ENCODE measurements around the gene CLTCL1. TPM values are rescaled to one million over a fixed set of nuclear protein-coding genes. Genes with fewer than 3 reads are reported as not detected.
"Not testable (repeated sequence)": the region's sequence is repeated elsewhere in the genome, so short reads cannot be mapped to it uniquely, and the experiment has no call there.

Gene CLTCL1
- total and polyA plus RNA-seq, 4 donors = 2.6 to 9.2 (median 4.3) TPM

DNA sequence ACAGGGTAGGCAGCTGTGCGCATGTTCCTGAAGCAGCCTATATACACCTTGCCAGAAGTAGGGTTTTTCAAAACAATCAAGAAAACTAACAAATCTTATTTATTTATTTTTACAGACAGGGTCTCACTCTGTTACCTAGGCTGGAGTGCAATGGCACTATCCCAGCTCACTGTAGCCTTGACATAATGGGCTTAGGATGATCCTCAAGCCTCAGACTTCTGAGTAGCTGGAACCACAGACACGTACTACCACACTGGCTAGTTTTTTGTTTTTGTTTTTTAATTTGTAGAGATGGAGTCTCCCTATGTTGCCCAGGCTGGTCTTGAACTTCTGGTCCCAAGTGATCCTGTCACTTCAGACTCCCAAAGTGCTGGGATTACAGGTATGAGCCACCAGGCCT, 25.7 kb downstream of the CLTCL1 start:
- H3K27ac ChIP-seq (ENCODE audit: low read depth in 1 of 2, low read length in 1 of 2) = no peak overlapping the region
- H3K9ac ChIP-seq (ENCODE audit: insufficient read depth in 1 of 2, low read length in 2 of 2) = no peak overlapping the region
- TF ChIP-seq CTCF (IDR thresholded peaks at IDR 0.05; ENCODE audit: control extremely low read depth, extremely low read depth) = no peak
- H3K27me3 ChIP-seq (ENCODE audit: control insufficient read depth in 3 of 3, insufficient read depth in 3 of 3, low read length in 2 of 3) = no peaks in the 10 kb centered on the region
- DNase-seq (no peak), ATAC-seq (ENCODE audit: insufficient read depth, low FRiP score) (no peak)
- no peaks in the 10 kb centered on the region for H3K36me3 ChIP-seq (ENCODE audit: control insufficient read depth in 4 of 4, insufficient read depth in 4 of 4, low read length in 4 of 4)
- no peaks in the 10 kb centered on the region for H3K4me1 ChIP-seq (ENCODE audit: control insufficient read depth in 5 of 5, insufficient read depth in 5 of 5, low read length in 5 of 5)
- peaks cover 0 to 5% (median 1%) of the 10 kb centered on the region in 4 donors for H3K9me3 ChIP-seq (ENCODE audit: control insufficient read depth in 4 of 4, insufficient read depth in 3 of 4, low read length in 3 of 4)
- H3K4me3 ChIP-seq = no peak overlapping the region
- WGBS, 2 donors = 96 to 98% methylated on average over 2 of the region's 2 CpGs

DNA sequence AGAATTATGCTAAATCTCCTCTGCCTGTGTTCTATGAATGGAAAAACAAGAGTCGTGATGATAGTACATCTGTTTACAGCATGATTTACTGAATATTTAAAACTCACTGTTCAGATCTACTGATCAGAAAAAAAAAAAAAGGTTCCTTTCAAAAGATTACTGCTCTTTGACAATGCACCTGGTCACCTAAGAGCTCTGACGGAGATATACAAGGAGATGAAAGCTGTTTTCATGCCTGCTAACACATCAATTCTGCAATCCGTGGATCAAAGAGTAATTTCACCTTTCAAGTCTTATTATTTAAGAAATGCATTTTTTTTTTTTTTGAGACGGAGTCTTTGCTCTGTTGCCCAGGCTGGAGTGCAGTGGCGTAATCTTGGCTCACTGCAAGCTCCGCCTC, 30.7 kb downstream of the CLTCL1 start:
- Histone ChIP-seq H3K9me3 (ENCODE audit: control insufficient read depth in 4 of 4, insufficient read depth in 3 of 4, low read length in 3 of 4) (peaks cover 0 to 3% (median under 1%) of the 10 kb centered on the region in 4 donors), H3K27me3 (ENCODE audit: control insufficient read depth in 3 of 3, insufficient read depth in 3 of 3, low read length in 2 of 3) (no peaks in the 10 kb centered on the region), H3K36me3 (ENCODE audit: control insufficient read depth in 4 of 4, insufficient read depth in 4 of 4, low read length in 4 of 4) (no peaks in the 10 kb centered on the region), H3K4me3 (no peak overlapping the region), H3K9ac (ENCODE audit: insufficient read depth in 1 of 2, low read length in 2 of 2) (no peak overlapping the region), H3K4me1 (ENCODE audit: control insufficient read depth in 5 of 5, insufficient read depth in 5 of 5, low read length in 5 of 5) (no peaks in the 10 kb centered on the region), H3K27ac (ENCODE audit: low read depth in 1 of 2, low read length in 1 of 2) (no peak overlapping the region)
- TF ChIP-seq CTCF (IDR thresholded peaks at IDR 0.05; ENCODE audit: control extremely low read depth, extremely low read depth) = no peak
- 84 to 87% methylated on average over 6 of the region's 6 CpGs for WGBS, 2 donors
- DNase-seq (no peak), ATAC-seq (ENCODE audit: insufficient read depth, low FRiP score) (no peak)

DNA sequence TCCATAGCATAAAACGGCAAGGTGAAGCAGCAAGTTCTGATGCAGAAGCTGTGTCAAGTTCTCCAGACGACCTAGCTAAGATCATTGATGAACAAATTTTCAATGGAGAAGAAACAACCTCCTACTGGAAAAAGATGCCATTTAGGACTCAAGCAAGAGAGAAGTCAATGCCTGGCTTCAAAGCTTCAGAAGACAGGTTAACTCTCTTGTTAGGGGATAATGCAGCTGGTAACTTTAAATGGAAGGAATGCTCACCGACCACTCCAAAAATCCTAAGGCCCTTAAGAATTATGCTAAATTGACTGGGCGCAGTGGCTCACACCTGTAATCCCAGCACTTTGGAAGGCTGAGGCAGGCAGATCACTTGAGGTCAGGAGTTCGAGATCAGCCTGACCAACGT, 31.3 kb downstream of the CLTCL1 start:
- Histone ChIP-seq H3K36me3 (ENCODE audit: control insufficient read depth in 4 of 4, insufficient read depth in 4 of 4, low read length in 4 of 4) (no peaks in the 10 kb centered on the region), H3K9me3 (ENCODE audit: control insufficient read depth in 4 of 4, insufficient read depth in 3 of 4, low read length in 3 of 4) (peaks cover 0 to 3% (median 0%) of the 10 kb centered on the region in 4 donors), H3K4me3 (no peak overlapping the region), H3K27me3 (ENCODE audit: control insufficient read depth in 3 of 3, insufficient read depth in 3 of 3, low read length in 2 of 3) (no peaks in the 10 kb centered on the region), H3K9ac (ENCODE audit: insufficient read depth in 1 of 2, low read length in 2 of 2) (no peak overlapping the region), H3K27ac (ENCODE audit: low read depth in 1 of 2, low read length in 1 of 2) (peak overlapping the region in 1 of 2 donors; percentile 34), H3K4me1 (ENCODE audit: control insufficient read depth in 5 of 5, insufficient read depth in 5 of 5, low read length in 5 of 5) (no peaks in the 10 kb centered on the region)
- DNase-seq (no peak), ATAC-seq (ENCODE audit: insufficient read depth, low FRiP score) (no peak)
- 88 to 91% methylated on average over 6 of the region's 6 CpGs for WGBS, 2 donors
- no peak for TF ChIP-seq CTCF (IDR thresholded peaks at IDR 0.05; ENCODE audit: control extremely low read depth, extremely low read depth)

DNA sequence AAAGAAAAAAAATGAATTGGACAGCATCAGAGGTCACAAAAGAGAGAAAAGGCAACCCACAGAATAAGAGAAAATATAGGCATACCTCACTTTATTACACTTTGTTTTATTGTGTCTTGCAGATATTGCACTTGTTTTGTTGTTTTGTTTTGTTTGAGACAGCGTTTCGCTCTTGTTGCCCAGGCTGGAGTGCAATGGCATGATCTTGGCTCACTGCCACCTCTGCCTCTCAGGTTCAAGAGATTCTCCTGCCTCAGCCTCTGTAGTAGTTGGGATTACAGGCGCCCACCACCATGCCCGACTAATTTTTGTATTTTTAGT, 32.6 kb downstream of the CLTCL1 start:
- 94 to 96% methylated on average over 4 of the region's 4 CpGs for WGBS, 2 donors
- not testable (repeated sequence) for H3K4me1 ChIP-seq (ENCODE audit: control insufficient read depth in 5 of 5, insufficient read depth in 5 of 5, low read length in 5 of 5); H3K27ac ChIP-seq (ENCODE audit: low read depth in 1 of 2, low read length in 1 of 2); H3K9me3 ChIP-seq (ENCODE audit: control insufficient read depth in 4 of 4, insufficient read depth in 3 of 4, low read length in 3 of 4); DNase-seq; H3K9ac ChIP-seq (ENCODE audit: insufficient read depth in 1 of 2, low read length in 2 of 2); H3K4me3 ChIP-seq; H3K27me3 ChIP-seq (ENCODE audit: control insufficient read depth in 3 of 3, insufficient read depth in 3 of 3, low read length in 2 of 3); ATAC-seq (ENCODE audit: insufficient read depth, low FRiP score); H3K36me3 ChIP-seq (ENCODE audit: control insufficient read depth in 4 of 4, insufficient read depth in 4 of 4, low read length in 4 of 4)
